T1000 (cell line): ENCODE results near the gene NDOR1.
"Not testable (repeated sequence)": the region's sequence is repeated elsewhere in the genome, so short reads cannot be mapped to it uniquely, and the experiment has no call there.

Experiments
- DNase-seq: peaks from one replicate; lab custom pipeline; 2025; ENCODE audit warnings: mixed read lengths; lab: John Stamatoyannopoulos, UW

The NDOR1 gene

DNA sequence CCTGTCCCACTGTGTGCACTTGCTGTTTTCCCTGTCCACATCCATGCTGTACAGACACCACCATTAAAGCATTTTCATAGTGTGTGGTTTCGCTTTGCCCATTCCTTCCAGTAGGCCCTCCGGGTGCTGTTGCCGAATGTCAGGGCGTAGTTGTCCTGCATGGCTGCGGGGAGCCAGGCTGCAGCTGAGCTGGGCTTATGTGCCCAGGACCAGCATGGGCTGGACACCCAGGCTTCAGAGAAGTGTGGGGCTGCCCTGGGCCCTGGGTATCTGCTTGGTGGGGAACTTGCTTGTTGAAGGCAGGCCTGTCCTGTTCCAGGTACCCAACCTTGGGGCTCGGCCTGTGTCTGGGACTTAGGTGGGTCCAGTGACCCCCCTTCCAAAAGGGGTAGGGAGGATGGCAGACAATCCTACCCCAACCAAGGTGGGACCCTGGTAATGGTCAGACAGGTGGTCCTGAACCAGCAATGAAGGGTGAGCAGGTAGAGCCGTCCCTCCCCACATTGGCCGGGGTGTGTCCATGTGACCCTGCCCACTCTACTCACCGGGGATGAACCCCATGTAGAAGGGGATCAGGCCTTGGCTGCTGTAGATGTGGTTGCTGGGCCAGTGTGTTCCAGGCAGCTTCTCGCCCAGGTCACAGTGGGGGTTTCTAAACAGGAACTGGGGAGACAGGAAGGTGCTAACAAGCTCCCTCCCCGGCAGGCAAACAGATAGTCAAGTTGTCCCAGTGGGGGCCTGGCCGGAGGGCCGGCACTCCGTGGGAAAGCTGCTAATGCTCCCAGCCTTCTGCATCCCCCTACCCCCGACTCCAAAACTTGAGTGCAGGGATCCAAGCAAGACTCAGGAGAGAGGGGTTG, 38.4 kb downstream of the NDOR1 start:
- DNase-seq = no peak

DNA sequence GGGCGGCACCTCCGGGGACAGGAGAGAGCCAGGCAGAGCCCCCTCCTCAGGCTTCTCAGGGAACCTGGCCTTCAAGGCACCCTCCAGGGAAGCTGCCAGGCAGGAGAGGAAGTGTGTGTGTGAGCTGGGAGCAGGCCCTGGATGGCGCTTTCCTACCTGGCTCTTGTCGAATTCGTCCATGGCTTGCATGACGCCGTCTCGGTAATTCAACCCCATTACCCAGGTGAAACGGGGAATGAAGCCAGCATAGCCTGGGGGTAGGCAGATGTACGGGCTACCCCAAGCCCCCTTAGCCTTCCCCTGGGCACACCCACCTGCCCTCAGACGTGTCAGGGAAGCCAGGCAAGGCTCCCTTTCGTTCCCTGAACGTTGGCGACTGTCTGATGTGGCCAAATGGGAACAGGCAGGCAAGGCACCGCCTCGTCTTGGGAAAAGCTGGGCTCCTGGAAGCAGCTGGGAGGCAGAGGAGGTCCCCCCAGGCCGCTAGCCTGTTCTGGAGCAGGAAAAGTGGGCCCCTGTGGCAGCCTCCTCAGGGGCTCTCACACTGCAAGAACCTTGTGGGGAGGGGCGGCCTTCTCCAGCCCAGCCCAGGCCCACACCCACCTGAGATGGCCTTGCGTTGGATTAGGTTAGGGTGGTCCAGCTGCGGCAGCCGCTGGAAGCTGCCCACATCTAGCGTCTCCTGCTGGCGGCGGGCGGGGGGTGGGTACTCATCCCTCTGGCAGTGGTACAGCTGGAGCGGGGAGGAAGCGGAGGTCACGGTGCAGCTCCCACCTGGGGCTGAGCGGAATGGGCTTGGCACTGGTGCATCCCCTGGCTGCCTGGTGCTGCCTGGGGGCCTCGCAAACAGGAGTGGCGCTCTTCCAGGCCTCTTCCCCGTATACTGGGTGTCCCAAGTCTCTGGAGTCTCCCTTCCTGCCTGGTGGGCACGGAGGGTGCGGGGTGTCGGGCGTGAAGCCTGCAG, 39.3 kb downstream of the NDOR1 start:
- DNase-seq = no peak

DNA sequence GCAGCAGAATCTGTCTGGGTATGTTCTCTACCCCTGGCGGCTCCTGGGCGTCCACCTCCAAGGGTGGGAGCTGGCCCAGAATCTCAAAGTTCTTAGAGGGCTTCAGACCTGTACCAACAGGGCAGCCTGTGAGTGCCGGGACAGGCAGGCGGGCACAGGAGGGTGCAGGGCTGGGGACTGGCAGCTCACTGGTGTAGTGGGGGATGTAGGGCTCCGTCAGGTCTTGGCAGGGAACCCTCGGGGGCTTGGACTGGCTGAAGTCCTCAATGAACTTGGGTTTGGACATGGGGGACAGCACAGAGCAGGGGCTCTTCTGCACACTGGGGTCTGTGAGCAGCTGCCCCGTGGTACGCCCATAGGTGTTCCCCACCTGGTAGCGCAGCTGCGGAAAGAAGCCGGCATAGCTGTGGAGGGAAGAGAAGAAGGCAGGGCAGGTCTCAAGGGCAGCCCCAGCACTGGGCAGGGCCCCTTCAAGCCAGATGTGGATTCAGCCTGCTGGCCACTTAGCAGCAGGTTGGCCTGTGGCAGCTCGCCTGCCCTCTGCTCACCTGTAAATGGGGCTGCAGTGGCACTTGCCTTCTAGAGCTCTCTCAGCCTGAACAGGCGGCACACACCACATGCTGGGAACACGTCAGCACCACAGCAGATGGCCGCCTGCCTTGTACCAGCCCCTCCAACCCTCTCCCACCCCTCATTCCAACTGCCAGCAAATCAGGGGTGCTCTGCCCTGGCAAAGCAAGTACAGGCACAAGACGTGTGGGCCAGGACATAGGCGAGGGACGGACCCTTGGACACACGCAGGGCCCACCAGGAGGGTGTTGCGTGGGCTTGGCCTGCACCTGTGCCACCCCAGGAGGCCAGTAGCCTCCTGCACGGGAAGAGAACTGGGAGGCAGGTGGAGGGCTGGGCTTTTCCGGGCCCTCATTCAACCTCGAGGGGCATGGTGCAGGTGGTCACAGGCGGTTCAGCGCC, 40.2 kb downstream of the NDOR1 start:
- peak; percentile 22 for DNase-seq

DNA sequence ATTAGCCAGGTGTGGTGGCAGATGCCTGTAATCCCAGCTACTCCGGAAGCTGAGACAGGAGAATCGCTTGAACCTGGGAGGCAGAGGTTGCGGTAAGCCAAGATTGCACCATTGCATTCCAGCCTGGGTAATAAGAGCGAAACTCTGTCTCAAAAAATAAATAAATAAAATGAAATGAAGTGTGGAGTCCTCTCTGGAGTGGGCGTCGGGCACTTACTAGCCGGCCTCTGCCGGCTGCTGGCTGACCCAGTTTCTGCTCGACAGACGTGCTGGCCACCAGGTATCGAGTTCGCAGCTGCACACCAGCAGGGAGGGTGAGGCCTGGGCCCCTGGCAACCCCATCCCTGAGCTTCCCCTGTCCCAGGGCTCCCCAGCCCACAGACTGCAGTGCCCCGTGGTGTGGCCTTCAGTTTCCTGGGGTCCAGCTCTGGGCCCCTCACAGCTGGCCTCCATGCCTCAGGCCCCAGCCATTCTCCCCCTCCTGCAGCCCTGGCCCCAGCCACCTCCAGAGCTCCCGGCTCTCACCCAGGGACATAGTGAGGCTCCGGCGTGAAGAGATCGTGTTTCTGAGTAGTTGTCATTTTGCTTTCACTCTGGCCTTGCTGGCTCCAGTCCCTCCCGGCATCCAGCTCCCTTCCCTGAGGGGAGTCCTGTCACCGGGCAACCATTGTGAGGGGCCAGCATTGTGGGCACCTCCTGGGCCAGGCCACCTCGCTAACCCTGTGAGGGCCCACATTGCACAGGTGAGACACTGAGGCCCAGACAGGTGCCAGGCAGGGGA, 41.8 kb downstream of the NDOR1 start:
- no peak for DNase-seq

DNA sequence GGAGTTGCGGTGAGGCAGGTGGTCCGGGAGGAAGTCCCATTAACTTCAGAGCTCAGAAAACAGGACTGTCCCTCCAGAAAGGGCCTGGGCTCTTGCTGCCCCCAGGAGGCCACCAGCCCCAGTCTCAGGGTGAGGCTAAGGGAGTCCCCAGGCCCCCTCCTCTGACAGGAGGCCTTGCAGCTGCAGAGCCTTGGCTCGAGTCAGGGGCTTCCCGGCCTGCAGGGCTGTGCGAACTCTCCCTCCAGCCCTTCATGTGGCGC, 42.3 kb downstream of the NDOR1 start:
- no peak for DNase-seq

DNA sequence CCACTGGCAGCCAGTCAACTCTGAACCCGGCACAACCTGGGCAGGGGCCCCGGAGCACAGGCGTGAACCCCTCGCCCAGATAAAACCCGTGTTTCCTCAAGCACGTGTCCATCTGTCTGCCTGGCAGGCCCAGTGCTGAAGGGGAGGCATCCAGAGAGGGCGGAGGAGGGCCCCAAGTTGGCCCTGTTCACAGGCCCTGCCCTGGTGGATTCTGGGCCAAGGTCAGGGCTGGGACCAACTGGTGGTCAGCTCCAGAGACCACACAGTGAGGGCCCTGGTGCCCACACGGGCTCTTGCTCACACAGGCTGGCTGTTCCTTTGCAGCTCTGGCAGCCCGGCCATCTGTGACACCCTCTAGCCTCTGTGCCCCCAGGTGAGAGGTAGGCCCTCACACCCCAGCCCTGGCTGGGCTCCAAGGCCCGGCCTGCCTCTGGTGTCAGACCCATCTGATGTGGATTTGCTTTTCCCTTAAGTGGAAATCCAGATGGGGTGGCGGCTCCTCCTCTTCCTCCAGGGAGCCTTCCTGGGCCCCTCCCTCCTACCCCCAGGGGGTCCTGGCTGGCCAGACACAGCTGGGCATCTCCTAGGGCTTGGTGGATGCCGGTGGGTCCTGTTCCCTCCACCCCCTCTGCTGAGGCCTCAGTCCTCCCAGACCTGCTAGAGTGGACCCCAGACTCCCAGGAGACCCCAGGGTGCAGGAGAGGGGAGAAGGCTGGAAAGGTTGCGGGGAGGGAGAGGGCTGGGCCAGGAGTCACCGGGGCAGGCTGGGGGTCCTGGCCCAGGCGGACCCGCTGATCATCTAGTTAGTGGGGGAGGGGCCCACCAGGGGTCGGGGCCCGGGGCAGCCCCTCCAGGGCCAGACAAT, 45.1 kb downstream of the NDOR1 start:
- no peak for DNase-seq

DNA sequence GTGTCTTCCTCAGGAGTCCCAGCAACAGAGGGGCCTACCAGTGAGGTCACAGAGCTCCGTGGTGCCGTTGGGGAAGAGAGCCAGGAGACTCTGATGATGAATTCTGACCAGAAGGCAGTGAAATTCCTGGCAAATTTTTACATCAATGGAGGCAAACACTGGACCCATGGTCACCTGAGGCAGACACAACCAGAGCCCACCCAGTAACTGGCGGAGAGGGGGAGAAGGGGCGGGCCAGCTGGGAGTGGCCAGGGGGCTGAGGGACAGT, 45.6 kb downstream of the NDOR1 start, which contains the start of gene STPG3:
STPG3 (plus strand) TSS at position 93 of the 268 bp plus-strand sequence; CDS start at position 94, 1 bp downstream.
- DNase-seq = no peak

DNA sequence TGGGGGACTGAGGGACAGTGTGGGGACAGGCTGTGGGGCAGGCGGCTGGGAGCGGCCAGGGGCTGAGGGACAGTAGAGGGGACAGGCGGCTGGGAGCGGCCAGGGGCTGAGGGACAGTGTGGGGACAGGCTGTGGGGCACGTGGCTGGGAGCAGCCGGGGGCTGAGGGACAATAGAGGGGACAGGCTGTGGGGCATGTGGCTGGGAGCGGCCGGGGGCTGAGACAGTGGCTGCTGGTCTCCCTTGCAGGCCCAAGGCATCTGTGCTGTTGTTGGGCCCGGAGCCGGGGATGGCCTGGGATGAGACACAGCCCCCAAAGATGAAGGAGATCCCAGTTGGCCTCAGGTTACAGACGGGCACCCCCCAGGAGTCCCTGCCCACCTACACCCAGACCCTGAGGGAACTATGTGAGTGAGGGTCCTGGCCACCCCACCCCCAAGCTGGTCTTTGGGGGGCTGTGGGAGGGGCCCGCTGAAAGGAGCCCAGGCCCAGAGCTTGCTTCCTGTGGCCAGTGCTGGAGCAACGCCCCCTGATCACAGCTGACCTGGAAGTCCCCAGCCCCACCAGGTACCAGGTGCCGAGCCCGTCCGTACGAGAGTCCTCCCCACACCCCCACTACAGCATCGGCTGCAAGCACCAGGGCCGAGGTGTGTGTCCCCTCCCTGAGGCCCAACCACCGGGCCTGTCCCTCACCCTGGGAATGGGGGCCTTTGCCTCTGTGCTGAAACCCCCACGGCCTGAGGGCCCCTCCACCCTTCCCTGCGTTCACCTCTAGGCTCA, 46.2 kb downstream of the NDOR1 start:
- no peak for DNase-seq

DNA sequence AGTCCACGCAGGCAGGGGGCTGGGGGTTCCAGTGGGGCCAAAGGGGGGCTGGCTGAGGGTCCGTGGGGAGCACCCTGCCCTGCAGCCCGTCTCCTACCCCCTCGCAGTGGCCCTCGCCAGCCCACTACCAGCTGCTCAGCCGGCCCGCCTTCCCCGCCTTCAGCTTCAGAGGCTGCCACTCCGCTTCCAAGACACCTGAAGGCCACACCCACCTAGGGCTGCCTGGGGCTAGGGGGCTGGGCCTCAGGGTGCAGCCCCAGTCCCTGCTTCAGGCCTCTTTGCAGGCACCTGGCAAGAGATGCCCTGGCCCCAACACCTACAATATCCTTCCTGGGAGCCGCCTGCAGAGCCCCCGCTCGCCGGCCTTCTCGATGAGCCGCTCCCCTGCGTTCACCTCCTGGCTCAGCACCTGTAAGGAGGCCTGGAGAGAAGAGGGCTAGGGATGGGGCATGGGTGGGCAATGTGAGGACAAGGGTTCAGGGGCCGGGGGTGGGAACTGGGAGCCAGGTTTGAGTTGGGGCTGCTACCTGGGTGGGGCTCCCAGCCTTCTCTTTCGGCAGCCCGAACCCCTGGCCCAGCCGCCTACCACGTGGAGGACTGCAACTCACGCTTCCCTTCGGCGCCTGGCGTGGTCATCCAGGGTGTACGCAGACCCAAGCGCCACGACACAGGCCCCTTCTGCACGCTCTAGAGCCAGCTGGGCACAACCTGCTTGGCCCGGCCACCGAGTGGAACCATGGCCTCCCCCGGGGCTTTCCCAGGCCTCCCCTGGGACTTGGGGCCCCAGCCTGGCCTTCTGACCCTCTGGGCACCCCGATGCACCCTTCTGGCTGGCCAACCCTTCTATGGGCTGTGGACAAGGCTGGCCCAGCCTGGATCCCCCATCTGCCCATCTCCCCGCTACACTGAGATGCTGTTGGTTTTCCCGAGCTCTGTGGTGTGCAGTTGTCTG, 47.3 kb downstream of the NDOR1 start:
- no peak for DNase-seq

DNA sequence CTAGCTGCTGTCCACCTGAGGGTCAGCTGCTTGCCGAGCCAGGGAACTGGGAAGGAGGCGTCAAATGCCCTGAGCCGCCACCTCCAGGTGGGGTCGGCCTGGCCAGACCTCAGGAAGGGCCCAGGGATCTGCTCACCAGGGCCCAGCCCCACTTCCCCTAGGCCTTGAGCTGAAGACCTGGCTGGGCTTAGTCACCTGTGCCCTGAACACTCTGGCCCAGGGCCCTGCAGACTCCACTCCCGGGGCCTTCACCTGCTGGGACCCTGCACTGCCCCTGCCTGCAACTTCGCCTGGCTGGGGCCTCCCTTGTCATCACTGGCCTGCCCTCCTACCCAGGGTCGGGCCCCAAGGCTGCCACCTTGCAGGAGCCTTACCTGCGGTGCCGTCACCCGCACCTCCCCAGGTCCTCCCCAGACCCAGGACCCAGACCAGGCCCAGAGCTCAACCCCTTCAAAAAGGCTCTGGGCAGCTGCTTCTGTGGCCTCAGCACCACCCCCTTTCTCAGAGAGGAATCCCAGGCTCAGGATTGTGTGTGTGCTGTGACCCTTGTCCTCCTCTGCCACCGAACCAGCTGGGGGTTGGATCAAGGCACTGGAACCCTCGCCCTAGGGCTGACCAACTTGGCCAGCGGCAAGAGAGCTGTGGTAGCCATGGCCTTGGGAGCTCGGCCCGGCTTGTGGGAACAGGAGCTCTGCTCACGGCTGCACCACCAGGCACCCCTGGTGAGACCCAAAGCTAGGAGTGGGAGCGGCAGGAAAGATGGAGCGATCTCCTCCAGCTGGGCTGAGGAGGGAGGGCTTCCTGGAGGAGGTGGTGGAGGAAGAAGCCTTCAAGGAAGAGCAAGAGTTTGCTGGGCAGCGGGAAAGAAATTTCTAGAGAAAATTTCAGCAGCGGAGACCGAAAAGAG, 48.5 kb downstream of the NDOR1 start:
- no peak for DNase-seq

DNA sequence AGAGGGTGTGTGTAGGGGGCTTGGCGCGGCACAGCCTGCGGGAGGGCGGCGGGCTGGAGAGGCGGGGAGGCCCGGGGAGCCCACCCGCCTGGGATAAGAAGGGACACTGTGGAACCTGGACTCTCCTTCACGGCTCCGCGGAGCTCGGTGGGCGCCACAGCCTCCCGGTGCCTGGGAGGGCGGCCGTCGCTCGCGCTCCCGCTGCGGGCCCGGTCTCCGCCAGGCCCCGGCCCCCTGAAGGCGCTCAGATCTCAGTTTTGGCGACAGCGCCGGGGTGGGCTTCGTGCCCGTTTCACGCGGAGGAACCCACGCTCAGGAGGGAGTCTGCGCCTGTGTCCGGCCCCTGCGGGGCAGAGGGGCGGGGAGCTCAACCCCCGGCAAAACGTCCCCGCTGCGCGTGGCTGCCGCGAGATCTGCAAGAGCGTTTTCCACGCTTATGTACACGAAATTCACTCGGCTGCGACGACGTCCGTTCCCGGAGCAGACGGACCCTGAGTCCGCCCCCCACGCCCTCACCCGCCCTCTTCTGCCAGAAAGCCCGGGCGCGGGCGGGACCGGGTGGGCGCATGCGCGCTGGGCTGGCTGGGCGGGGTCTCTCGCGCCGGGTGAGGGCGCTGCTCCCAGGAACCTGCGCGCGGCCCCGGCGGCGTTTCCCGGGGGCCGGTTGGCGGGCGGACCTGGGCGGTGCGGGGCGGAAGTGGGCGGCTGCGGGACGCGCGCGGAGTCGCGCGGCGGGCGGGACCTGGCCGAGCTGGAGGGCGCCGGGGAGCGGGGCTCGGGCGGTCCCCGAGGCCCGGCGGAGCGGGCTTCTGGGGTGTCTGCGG, 49.3 kb downstream of the NDOR1 start, which contains the start of gene NELFB:
NELFB (plus strand) TSS at position 704 of the 824 bp plus-strand sequence.
- DNase-seq = peak; percentile 88

DNA sequence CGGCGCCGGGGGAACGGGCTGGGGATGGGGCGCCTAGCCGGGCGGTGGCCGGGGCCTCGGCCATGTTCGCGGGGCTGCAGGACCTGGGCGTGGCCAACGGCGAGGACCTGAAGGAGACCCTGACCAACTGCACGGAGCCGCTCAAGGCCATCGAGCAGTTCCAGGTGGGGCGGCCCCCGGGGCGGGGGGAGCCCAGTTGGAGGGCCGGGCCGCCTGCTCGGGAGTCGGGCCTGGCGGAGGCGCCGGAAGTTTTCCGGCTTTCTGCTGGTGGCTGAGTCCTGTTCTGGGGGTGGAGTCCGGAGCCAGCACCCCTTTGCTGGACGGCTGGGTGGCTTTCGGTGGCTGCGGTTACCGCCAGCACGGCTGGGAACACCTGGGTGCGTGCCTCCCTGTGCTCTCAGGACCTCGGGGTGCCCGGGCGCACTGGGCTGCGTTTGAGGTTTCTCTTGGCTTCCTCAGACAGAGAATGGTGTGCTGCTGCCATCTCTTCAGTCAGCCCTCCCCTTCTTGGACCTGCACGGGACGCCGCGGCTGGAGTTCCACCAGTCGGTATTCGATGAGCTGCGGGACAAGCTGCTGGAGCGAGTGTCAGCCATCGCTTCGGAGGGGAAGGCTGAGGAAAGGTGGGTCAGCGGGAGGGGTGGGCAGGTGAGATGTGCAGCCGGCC, 50.1 kb downstream of the NDOR1 start:
- DNase-seq = no peak

DNA sequence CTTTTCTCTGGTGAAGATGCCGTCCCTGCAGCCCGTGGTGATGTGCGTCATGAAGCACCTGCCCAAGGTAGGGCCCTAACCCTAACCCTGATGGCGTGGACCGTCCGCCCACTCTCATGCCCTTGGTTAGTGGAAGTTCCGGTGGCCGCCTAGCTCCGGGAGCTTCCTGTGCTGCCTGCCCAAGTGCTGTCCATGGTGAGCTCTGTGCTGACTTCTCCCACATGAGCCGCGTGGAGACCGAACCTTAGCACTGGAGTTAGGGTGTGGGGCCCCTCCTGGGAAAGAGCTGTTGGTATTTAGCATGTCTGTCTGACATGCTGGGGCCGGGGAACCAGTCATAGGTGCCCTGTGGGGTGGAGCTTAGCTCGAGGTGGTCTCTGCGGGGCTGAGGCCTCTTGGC, 50.9 kb downstream of the NDOR1 start:
- no peak for DNase-seq

DNA sequence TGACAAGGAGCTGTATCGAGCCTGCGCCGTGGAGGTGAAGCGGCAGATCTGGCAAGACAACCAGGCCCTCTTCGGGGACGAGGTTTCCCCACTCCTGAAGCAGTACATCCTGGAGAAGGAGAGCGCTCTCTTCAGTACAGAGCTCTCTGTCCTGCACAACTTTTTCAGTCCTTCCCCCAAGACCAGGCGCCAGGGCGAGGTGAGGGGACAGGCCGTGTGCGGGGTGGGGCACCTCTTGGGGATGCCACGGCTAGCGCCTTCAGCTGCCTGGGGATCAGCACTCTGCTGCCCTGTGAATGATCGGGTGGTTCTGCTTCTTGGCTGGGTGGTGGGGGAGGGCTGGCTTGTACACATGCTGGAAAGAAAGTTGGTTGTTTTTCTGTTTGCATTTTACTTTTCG, 51.4 kb downstream of the NDOR1 start:
- DNase-seq = no peak

DNA sequence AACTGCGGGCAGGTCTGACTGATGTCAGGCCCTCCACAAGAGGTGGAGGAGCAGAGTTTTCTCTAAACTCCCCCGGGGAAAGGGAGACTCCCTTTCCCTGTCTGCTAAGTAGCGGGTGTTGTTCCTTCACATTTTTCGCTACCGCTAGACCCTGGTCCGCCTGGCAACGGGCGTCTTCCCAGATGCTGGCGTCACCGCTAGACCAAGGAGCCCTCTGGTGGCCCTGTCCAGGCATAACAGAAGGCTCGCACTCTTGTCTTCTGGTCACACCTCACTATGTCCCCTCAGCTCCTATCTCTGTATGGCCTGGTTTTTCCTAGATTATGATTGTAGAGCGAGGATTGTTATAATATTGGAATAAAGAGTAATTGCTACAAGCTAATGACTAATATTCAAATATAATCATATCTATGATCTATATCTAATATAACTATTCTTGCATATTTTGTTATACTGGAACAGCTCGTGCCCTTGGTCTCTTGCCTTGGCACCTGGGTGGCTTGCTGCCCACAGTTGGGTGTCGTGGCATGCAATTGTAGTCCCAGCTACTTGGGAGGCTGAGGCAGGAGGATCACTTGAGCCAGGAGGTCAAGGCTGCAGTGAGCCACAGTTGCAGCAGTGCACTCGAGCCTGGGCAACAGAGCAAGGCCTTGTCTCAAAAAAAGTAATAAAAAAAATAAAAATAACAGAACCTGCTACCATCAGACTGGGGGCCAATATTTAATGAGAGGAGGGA, 56.8 kb downstream of the NDOR1 start:
- not testable (repeated sequence) for DNase-seq
